Ishikawa (cell line): ENCODE data around the gene TIFAB.

Source experiments
- CEBPB ChIP-seq: IDR thresholded peaks from 2 replicates; pipeline ENCODE4 v1.6.1; 2012
- CREB1 ChIP-seq: IDR thresholded peaks from 2 replicates; pipeline ENCODE4 v1.6.1; 2012; ENCODE audit warnings: low read depth
- EGR1 ChIP-seq: IDR thresholded peaks from 2 replicates; pipeline ENCODE4 v1.6.1; 2012
- EP300 ChIP-seq: IDR thresholded peaks from 2 replicates; pipeline ENCODE4 v1.6.1; 2012; ENCODE audit warnings: borderline replicate concordance
- FOXM1 ChIP-seq: IDR thresholded peaks from 2 replicates; pipeline ENCODE4 v1.6.1; 2012; ENCODE audit warnings: low read depth, borderline replicate concordance
- NFIC ChIP-seq: IDR thresholded peaks from 2 replicates; pipeline ENCODE4 v1.6.1; 2012
- RAD21 ChIP-seq: IDR thresholded peaks from 2 replicates; pipeline ENCODE4 v1.6.1; 2012; ENCODE audit warnings: low read depth
- REST ChIP-seq: IDR thresholded peaks from 2 replicates; pipeline ENCODE4 v1.6.1; 2012; ENCODE audit warnings: low read depth, mild to moderate bottlenecking
- TAF1 ChIP-seq: IDR thresholded peaks from 2 replicates; pipeline ENCODE4 v1.6.1; 2012; ENCODE audit warnings: low read depth, mild to moderate bottlenecking
- TCF12 ChIP-seq: IDR thresholded peaks from 2 replicates; pipeline ENCODE4 v1.6.1; 2012; ENCODE audit warnings: low read depth
- TEAD4 ChIP-seq: IDR thresholded peaks from 2 replicates; pipeline ENCODE4 v1.6.1; 2012
- USF1 ChIP-seq: IDR thresholded peaks from 2 replicates; pipeline ENCODE4 v1.6.1; 2012
- YY1 ChIP-seq: IDR thresholded peaks from 2 replicates; pipeline ENCODE4 v1.6.1; 2012; ENCODE audit warnings: low read depth
- ZBTB7A ChIP-seq: IDR thresholded peaks from 2 replicates; pipeline ENCODE4 v1.6.1; 2012; ENCODE audit warnings: low read depth
- TF ChIP-seq, protein P1 (sequence below): IDR thresholded peaks from 2 replicates; pipeline ENCODE4 v1.6.1; 2012

Gene TIFAB

DNA sequence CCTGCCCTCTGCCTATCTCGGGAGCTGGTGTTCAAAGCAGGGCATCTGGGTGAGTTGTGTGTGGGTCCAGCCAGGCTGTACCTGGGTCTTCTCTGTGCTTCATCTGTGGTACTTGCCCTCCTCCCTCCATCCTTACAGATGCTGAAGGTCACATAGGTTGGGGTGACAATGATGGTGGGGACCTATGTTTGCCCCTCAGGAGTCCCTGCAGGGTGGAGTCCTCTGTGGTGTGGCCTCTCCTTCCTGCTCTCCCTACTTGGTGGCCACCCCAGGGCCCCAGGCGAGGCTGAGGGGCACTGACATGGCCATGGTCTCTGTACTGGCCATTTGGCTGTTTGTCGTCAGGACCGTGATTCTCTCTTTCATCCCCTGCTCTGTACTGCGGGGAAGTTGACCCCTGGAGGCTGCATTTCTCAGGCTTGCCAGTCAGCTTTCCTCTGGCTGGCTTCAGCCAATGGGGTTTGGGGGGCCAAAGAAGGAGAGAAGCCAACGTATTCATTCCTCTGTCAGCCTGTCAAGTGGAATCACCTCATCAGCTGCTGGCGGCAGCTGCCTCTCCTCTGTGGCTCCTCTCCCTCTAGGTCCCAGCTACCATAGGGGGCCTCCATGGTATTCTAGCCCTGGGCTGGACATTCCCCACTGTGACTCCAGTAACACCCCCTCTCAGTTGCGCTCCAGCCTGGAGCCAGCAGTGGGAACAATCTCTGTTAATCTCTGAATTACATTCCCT is 9.6 kb downstream of the TIFAB start:
- no peak for TF ChIP-seq RAD21
- TF ChIP-seq YY1, result no peak
- no peak for TF ChIP-seq CEBPB
- TF ChIP-seq USF1, result no peak
- no peak for TF ChIP-seq EGR1
- TF ChIP-seq REST, result no peak
- no peak for TF ChIP-seq EP300
- no peak for TF ChIP-seq TAF1
- TF ChIP-seq TCF12, result no peak
- TF ChIP-seq CREB1, result no peak
- TF ChIP-seq FOXM1, result no peak
- TF ChIP-seq, protein P1, sequence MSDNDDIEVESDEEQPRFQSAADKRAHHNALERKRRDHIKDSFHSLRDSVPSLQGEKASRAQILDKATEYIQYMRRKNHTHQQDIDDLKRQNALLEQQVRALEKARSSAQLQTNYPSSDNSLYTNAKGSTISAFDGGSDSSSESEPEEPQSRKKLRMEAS, result no peak
- TF ChIP-seq ZBTB7A, result no peak
- no peak for TF ChIP-seq NFIC
- TF ChIP-seq TEAD4, result no peak

DNA sequence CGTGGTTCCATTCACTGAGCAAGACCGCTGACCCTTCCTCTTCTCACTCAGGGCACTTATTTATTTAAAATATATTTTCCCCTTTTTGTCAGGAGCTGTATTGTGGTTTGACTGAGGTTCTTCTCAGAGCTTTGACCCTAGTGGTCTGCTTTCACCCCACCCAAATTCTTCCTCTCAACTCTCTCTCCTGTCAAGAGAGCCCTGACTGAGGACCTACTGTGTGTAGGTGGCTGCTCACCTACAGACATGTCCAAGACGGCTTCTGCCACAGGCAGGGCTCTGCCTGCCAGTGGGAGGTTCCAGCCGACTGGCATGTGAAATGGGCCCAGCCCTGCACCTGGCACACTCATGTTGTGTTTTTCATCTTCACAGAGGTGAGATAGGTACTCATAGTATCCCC is 10.2 kb downstream of the TIFAB start:
- TF ChIP-seq RAD21 (no peak), CEBPB (no peak), CREB1 (no peak), ZBTB7A (no peak), EGR1 (no peak), YY1 (no peak), NFIC (no peak), TCF12 (no peak), TEAD4 (no peak)
- TF ChIP-seq, protein P1, result no peak

GRCh38 chr5:135441350-135441831 is 10.8 kb downstream of the TIFAB start:
- TF ChIP-seq TAF1, result no peak
- no peak for TF ChIP-seq CEBPB
- TF ChIP-seq, protein P1, result no peak

- TF ChIP-seq ZBTB7A, result no peak
- no peak for TF ChIP-seq FOXM1
- TF ChIP-seq, protein P1, result no peak
- no peak for TF ChIP-seq YY1
- no peak for TF ChIP-seq EP300
- no peak for TF ChIP-seq USF1
- TF ChIP-seq EGR1, result no peak
- no peak for TF ChIP-seq TEAD4
- no peak for TF ChIP-seq TAF1
- TF ChIP-seq TCF12, result no peak
Observed at GRCh38 chr5:135440916-135441315, 11.2 kb downstream of the TIFAB start.

DNA sequence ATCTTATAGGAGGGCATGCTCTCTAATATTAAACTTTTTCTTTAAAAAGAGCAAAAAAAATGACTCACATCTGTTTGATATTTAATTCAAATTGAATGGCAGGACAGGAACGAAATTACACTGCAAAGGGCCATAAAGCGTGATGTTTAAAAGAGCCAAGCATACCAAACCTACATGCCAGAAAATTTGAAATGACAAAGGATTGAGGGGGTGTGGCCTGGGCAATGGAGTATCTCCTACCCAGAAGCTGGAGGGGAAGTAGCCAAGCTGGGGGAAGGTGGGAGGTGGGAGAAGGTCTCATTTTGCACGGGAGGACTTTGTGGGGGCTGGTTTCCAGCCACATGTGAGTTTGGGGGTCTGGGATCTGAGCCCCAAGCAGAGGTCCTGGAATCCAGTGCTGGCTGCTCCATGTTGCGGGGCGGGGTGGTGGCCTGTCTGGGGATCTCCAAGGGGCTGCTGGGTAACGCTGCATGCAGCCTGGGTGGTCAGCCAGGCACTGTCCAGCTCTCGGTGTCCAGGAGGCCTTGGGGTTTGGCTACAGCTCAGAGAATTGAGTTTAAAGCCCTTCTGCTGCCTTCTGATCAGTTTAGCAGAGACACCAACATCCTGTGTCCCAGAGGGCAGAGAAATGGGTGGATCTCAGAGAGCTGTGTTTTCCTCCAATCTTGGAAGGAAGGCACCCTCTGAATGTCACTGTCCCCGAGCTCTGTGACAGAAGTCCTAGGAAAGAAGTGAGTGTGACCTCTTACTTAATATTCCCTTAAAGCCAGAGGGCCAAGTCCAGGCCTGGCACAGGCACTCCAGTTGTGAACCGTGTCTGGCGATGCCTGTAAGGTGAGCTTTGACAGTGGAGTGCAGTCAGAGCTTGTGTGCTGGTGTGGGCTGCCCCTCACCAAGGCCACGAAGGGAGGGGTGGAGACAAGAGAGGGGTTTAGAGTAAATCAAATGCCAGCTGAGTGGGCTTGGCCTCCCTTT is 12.6 kb downstream of the TIFAB start:
- TF ChIP-seq YY1 (no peak), USF1 (no peak)

DNA sequence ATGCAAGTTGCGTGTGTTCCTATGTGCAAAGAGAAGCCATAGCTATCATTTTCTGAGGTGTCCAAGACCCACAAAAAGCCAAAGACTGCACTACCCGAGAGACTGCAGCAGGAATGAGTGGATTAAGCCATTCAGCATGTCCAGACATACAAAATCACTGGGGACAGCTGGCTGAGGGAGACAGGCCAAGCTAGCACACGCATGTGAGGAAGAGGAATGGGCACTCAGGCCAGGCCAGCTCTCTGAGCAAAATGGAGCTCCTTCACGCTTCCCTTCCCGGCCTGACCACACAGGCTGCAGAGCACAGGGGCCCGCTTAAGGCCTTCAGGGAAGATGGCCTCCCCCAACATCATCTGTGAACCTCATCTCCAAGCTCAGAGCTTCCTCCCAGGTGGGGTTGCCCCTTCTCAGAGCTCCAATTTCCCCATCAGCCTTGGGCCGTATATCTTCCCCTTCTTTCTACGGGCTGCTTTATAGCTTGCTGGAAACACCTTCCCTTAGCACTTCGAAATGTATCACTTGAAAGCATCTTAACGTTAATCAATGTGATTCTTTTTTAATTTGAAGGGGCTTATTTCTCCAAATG is 13.4 kb downstream of the TIFAB start:
- TF ChIP-seq EGR1, result no peak
- TF ChIP-seq NFIC, result no peak
